OCI-LY1 (cell line): ENCODE results near the gene TEAD4.

Experiments
- CTCF ChIP-seq: fragments of 200-600 bp; sonication (generic), shearing (Covaris generic); IDR thresholded peaks from 2 replicates; pipeline ENCODE4 v1.5.1; 2017; ENCODE audit warnings: mild to moderate bottlenecking, antibody characterized with exemption, low read length, moderate library complexity, mixed read lengths
- EZH2 ChIP-seq: fragments of 200-600 bp; sonication (generic), shearing (Covaris generic); IDR thresholded peaks from 2 replicates; pipeline ENCODE4 v1.8.0; 2017; ENCODE audit warnings: borderline replicate concordance, mixed run types, mild to moderate bottlenecking, antibody characterized with exemption, low read length, moderate library complexity, mixed read lengths

- TF ChIP-seq CTCF (no peak), EZH2 (no peak)
Measured at GRCh38 chr12:3061059-3061458, 101.9 kb downstream of the TEAD4 start.
